Gastroesophageal sphincter (tissue), 3 donors: ENCODE data around the gene TMEM178B.

ENCODE experiments used
- CTCF ChIP-seq, 4 experiments: fragments of 200-600 bp in 2 of 4; fragments of 450-650 bp in 2 of 4; sonication (generic) in 1 of 4; IDR thresholded peaks; one replicate each; pipeline ENCODE4 v1.5.1; 2017 to 2019; ENCODE audit warnings: antibody characterized with exemption in 4 of 4, mild to moderate bottlenecking in 2 of 4, moderate library complexity in 2 of 4
- POLR2A ChIP-seq, 2 donors: fragments of 450-650 bp; IDR thresholded peaks; one replicate each; pipeline ENCODE4 v1.6.1; 2017; ENCODE audit warnings: antibody characterized with exemption in 2 of 2, mild to moderate bottlenecking in 2 of 2, moderate library complexity in 1 of 2

- TF ChIP-seq CTCF (IDR thresholded peaks at IDR 0.05) (no peak), POLR2A (IDR thresholded peaks at IDR 0.05) (no peak)
These were observed 227.7 kb downstream of the TMEM178B start for GRCh38 chr7:141301544-141301943.
